ENCODE data around the gene GRIN2D. TPM values are rescaled to one million over a fixed set of nuclear protein-coding genes. Genes with fewer than 3 reads are reported as not detected.

Gene GRIN2D
- total and polyA plus RNA-seq, 2 donors from 2014 or later, result 0.13 to 0.54 TPM

- TF ChIP-seq CTCF (IDR thresholded peaks at IDR 0.05; ENCODE audit: borderline replicate concordance, extremely low read depth, insufficient read depth), result no peak
- no peaks in the 10 kb centered on the region for H3K9me3 ChIP-seq (ENCODE audit: control insufficient read depth in 2 of 3, insufficient read depth in 1 of 3, low read length in 3 of 3)
- DNase-seq (no peak), FAIRE-seq (no peak)
- H3K36me3 ChIP-seq (ENCODE audit: control insufficient read depth in 2 of 3, insufficient read depth in 3 of 3, low read length in 3 of 3), result no peaks in the 10 kb centered on the region
- H3K27me3 ChIP-seq (ENCODE audit: control insufficient read depth, insufficient read depth, low read length), result peaks cover 20% of the 10 kb centered on the region
- H3K9ac ChIP-seq (ENCODE audit: low read length in 3 of 3), result peak overlapping the region in 1 of 3 donors; percentile 10
- peaks cover 0 to 2% (median 0%) of the 10 kb centered on the region in 3 donors for H3K4me1 ChIP-seq (ENCODE audit: control insufficient read depth in 2 of 3, insufficient read depth in 2 of 3, low read depth in 1 of 3, low read length in 3 of 3)
- H3K27ac ChIP-seq (ENCODE audit: low read depth in 2 of 2, low read length in 2 of 2), result no peak overlapping the region
- H3K4me3 ChIP-seq (ENCODE audit: low read length in 3 of 3), result peak overlapping the region in 2 of 3 donors; percentile 24 to 46
- intact Hi-C loops (cut with DNase I), result no loop called here
Measured at GRCh38 chr19:48397263-48398101, 4.0 kb downstream of the GRIN2D start.

- Histone ChIP-seq H3K27me3 (ENCODE audit: control insufficient read depth, insufficient read depth, low read length) (peaks cover 20% of the 10 kb centered on the region), H3K27ac (ENCODE audit: low read depth in 2 of 2, low read length in 2 of 2) (no peak overlapping the region), H3K4me1 (ENCODE audit: control insufficient read depth in 2 of 3, insufficient read depth in 2 of 3, low read depth in 1 of 3, low read length in 3 of 3) (peaks cover 0 to 2% (median 0%) of the 10 kb centered on the region in 3 donors), H3K4me3 (ENCODE audit: low read length in 3 of 3) (peak overlapping the region in 2 of 3 donors; percentile 24 to 46), H3K36me3 (ENCODE audit: control insufficient read depth in 2 of 3, insufficient read depth in 3 of 3, low read length in 3 of 3) (no peaks in the 10 kb centered on the region), H3K9me3 (ENCODE audit: control insufficient read depth in 2 of 3, insufficient read depth in 1 of 3, low read length in 3 of 3) (no peaks in the 10 kb centered on the region), H3K9ac (ENCODE audit: low read length in 3 of 3) (peak overlapping the region in 1 of 3 donors; percentile 10)
- no peak for TF ChIP-seq CTCF (IDR thresholded peaks at IDR 0.05; ENCODE audit: borderline replicate concordance, extremely low read depth, insufficient read depth)
- intact Hi-C loops (cut with DNase I), result no loop called here
- FAIRE-seq, result no peak
- DNase-seq, result peak in 1 of 5 donors; percentile 59
Measured at GRCh38 chr19:48398102-48398374, 4.6 kb downstream of the GRIN2D start.

GRCh38 chr19:48398375-48399235 is 5.1 kb downstream of the GRIN2D start:
- intact Hi-C loops (cut with DNase I), result no loop called here

More at GRCh38 chr19:48398375-48399235, 5.1 kb downstream of the GRIN2D start:
- H3K4me3 ChIP-seq (ENCODE audit: low read length in 3 of 3), result no peak overlapping the region
- H3K27me3 ChIP-seq (ENCODE audit: control insufficient read depth, insufficient read depth, low read length), result peaks cover 20% of the 10 kb centered on the region
- H3K36me3 ChIP-seq (ENCODE audit: control insufficient read depth in 2 of 3, insufficient read depth in 3 of 3, low read length in 3 of 3), result no peaks in the 10 kb centered on the region
- FAIRE-seq (no peak), DNase-seq (peak; percentile 81 to 91 (median 84))
- TF ChIP-seq CTCF (IDR thresholded peaks at IDR 0.05; ENCODE audit: borderline replicate concordance, extremely low read depth, insufficient read depth), result no peak
- H3K9ac ChIP-seq (ENCODE audit: low read length in 3 of 3), result no peak overlapping the region
- H3K9me3 ChIP-seq (ENCODE audit: control insufficient read depth in 2 of 3, insufficient read depth in 1 of 3, low read length in 3 of 3), result no peaks in the 10 kb centered on the region
- no peak overlapping the region for H3K27ac ChIP-seq (ENCODE audit: low read depth in 2 of 2, low read length in 2 of 2)
- peaks cover 0 to 2% (median 0%) of the 10 kb centered on the region in 3 donors for H3K4me1 ChIP-seq (ENCODE audit: control insufficient read depth in 2 of 3, insufficient read depth in 2 of 3, low read depth in 1 of 3, low read length in 3 of 3)

All from kidney (tissue), 14 donors.